ENCODE results near the gene UBAC2.

DNA sequence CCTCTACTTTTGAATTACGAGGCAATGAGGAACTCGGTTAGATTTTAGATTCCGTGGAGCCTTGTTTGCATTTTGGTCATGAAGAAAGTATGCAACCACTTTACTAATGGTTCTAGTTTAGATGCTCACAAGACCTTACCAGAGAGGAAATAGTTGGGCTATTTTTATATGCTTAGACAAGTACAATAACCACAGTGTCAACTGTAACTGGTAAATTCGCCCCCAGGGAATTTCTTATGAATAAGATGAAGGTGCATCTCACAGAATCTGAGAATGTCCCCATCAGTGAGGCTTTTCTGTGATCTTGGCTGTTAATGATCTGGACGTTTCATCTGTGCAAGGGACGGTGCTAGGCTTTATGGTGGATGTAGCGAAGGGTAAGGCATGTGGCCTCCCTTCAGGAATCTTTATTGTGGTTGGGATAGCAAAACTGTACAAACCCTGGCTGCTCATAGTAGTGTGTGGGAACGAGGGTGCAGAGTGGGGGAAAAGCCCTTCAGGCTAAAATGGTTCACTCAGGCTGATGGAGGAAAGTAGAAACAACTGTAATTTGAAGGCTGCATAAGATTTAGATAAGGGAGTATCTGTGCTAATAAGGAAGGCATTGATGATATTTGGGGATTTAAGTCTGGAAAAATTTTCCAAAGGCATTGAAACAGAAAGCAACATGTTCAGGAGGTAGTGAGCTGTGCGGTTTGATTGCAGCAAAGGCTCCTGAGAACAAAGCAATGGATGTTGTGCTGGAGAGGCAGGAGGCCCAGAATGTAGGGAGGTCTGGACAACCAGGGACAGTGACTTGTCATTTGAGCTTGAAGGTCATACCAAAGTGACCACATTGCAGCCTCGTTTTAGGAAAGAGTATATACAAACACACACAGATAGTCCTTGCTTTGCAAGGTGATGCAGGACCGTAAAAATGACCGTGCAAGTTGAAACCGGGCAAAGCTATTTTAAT is 28.4 kb downstream of the UBAC2 start:
- TF ChIP-seq, protein P1, sequence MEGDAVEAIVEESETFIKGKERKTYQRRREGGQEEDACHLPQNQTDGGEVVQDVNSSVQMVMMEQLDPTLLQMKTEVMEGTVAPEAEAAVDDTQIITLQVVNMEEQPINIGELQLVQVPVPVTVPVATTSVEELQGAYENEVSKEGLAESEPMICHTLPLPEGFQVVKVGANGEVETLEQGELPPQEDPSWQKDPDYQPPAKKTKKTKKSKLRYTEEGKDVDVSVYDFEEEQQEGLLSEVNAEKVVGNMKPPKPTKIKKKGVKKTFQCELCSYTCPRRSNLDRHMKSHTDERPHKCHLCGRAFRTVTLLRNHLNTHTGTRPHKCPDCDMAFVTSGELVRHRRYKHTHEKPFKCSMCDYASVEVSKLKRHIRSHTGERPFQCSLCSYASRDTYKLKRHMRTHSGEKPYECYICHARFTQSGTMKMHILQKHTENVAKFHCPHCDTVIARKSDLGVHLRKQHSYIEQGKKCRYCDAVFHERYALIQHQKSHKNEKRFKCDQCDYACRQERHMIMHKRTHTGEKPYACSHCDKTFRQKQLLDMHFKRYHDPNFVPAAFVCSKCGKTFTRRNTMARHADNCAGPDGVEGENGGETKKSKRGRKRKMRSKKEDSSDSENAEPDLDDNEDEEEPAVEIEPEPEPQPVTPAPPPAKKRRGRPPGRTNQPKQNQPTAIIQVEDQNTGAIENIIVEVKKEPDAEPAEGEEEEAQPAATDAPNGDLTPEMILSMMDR (conservative IDR thresholded peaks at IDR 0.05) = no peak
- no peak for TF ChIP-seq ZFX (IDR thresholded peaks at IDR 0.05)
